Cardiac fibroblast (primary cell): ENCODE data around the gene SEC14L3.

Source experiments
- DNase-seq, 2 donors: peaks; one replicate each; pipeline versions ENCODE4 v3.0.0 to v3.0.0-alpha.2; 2010; ENCODE audit warnings: low read depth in 2 of 2
- H3K4me3 ChIP-seq, 2 donors: replicated peaks in 1 of 2; 1 replicate in 1 of 2; 2 replicates in 1 of 2; pipeline ENCODE4 v1.5.1; 2011; ENCODE audit warnings: low read depth in 2 of 2, low read length in 2 of 2, mild to moderate bottlenecking in 2 of 2, moderate library complexity in 1 of 2
- CTCF ChIP-seq: IDR thresholded peaks from one replicate; pipeline ENCODE4 v1.5.1; 2011; ENCODE audit warnings: low read depth, mild to moderate bottlenecking, low read length, inconsistent platforms

The SEC14L3 gene

GRCh38 chr22:30425327-30425615, 46.5 kb downstream of the SEC14L3 start:
- TF ChIP-seq CTCF, result no peak
- peak overlapping the region; percentile 59 to 68 for H3K4me3 ChIP-seq
- DNase-seq, result no peak

DNA sequence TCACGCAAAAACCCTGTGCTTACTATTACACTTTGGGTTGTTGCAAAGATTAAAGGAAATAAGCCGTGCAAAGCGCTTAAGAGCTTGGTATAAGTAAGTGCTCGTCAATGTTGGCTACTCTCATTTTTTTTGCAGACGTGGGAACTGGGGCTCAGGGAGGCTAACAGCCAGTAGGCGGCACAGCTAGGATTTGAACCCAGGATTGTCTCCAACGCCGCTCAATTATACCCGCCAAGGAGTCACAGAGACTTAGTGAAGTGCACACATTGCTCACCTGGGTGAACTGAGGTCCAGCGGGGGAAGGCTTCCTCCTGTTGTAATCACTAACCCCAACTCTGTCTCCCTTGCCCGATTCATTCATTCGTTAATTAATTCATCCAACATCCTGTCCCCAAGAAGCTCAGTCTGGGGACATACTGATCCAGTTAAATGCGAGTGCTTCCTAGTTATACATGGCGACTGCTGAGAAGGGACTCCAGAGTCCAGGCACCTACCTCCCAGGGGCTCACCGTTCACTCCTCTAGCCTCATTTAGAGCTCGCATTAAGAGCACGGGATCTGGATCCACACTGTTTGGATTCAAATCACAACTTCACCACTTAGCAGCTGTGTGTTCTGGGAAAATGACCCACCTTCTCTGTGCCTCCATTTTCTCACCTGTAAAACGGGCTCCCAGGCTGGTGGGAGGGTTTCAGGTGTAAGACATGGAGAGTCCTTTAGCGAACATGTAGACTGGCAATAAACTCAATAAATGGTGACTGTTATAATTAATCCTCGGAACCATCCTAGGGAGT, 47.1 kb downstream of the SEC14L3 start:
- peak overlapping the region; percentile 28 to 59 for H3K4me3 ChIP-seq
- TF ChIP-seq CTCF, result no peak
- peak; percentile 52 to 62 for DNase-seq

DNA sequence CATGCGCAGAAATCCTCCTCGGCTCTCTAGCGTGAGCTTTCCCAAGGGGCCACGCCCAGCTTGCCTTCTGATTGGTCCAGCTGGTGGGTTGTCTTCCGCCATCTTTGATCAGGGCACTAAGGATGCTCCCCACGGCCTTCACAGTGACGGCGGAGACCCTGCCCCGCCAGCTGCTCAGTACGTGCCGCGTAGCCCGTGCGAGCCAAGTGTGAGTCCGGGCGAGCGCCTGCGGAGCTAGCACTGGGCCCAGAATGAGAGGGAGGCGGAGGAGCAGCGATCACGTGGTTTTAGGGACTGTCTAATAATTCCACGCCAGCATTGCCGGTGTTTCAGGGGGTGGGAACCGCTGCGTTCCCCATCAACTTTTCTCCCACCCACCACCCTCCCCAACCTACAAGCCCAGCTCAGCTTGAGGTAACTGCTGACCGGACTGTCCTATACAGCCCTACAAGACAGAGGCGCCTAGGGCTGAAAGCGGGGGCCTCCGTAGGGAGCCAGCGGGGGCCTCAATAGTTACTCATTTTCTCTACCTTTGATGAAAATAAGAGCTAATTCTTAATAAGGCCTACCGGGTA, 47.8 kb downstream of the SEC14L3 start:
- no peak for TF ChIP-seq CTCF
- DNase-seq, result peak; percentile 100

DNA sequence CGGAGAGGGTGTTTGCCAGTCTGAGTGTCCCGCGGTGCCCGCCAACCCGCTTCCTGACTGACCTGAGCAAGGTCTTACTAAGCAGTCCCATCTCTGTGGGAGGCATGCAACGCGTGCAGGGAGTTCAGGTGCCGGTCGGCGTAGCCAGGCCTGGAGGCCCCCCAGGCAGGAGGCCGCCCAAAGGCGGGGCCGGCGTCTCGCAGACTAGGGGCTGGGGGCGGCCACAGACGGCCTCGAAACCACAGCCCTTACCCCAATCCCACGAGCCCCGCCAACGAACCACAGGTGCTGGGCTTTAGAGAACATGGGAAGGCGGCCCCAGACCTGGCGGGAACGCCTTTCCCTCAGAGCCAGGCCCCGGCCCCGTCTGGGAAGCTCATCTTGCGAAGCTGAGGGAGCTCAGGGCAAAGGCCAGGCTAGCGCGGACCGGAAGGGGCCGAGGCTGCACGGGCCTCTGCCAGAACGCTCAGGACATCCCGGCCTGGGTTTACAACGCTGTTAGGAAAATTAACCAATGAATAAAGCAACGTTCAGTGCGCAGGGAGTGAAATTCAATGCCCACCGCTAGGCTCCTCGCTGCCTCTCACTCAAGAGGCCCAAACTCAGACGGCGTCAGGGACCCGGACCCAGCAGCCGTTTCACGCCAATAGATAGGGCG, 48.4 kb downstream of the SEC14L3 start:
- peak overlapping the region; percentile 49 to 53 for H3K4me3 ChIP-seq
- DNase-seq, result no peak
- peak; percentile 3 for TF ChIP-seq CTCF

More for the DNA sequence above, 47.8 kb downstream of the SEC14L3 start:
- peak overlapping the region; percentile 49 to 53 for H3K4me3 ChIP-seq

GRCh38 chr22:30422481-30423300, 49.1 kb downstream of the SEC14L3 start:
- peak; percentile 86 to 98 for DNase-seq
- peak overlapping the region; percentile 49 to 53 for H3K4me3 ChIP-seq
- TF ChIP-seq CTCF, result no peak

DNA sequence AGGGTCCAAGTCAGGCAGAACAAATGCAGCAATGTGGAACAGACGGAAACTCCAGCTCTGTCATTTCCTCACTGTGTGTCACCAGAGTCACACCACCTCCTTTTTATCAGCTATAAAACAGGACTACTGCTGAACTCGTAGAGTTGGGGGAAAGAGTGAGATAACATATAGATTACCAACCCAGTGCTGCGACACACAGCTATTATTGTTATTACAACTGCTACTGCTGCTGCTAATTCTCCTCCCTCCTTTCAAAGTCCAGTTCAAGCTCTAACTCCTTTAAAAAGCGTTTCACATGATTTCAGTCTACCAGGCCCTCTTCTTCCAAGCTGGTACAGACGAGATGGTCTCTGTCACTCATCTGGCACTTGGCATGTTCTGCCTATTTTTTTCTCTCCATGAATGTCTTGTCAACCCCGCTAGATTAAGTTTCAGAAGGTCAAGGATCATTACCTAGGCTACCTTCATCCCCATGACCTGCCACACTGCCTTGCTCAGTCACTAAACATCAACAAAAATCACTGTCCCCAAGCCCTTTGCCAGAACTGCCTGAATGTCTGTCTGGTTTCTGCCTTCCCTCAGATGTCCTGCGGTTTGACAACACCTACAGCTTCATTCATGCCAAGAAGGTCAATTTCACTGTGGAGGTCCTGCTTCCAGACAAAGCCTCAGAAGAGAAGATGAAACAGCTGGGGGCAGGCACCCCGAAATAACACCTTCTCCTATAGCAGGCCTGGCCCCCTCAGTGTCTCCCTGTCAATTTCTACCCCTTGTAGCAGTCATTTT, 49.9 kb downstream of the SEC14L3 start:
- TF ChIP-seq CTCF, result no peak
- no peak overlapping the region for H3K4me3 ChIP-seq
- DNase-seq, result peak in 1 of 2 donors; percentile 40
